Esophagus muscularis mucosa (tissue), 4 donors: ENCODE measurements around the gene KIF18B. TPM values are rescaled to one million over a fixed set of nuclear protein-coding genes. Genes with fewer than 3 reads are reported as not detected.

ENCODE experiments used
- DNase-seq: peaks from one replicate; pipeline ENCODE4 v3.0.0-alpha.2; 2017; ENCODE audit errors: extremely low spot score
- H3K27ac ChIP-seq, 4 donors: fragments of 200-600 bp; sonication (generic); replicated peaks in 1 of 4; 1 replicate in 3 of 4; 2 replicates in 1 of 4; pipeline ENCODE4 v1.5.1; 2016 to 2019; ENCODE audit warnings: mild to moderate bottlenecking in 1 of 4
- H3K27me3 ChIP-seq, 4 donors: fragments of 200-600 bp; sonication (generic); one replicate each; pipeline versions ENCODE4 v1.5.1 to v1.6.0; 2016 to 2019
- H3K36me3 ChIP-seq, 4 donors: fragments of 200-600 bp; sonication (generic); one replicate each; pipeline ENCODE4 v1.5.1; 2016 to 2019
- H3K4me1 ChIP-seq, 4 donors: fragments of 200-600 bp; sonication (generic); one replicate each; pipeline ENCODE4 v1.5.1; 2016 to 2019
- H3K4me3 ChIP-seq, 4 donors: fragments of 200-600 bp; sonication (generic); 1 replicate in 2 of 4; 2 replicates in 2 of 4; pipeline ENCODE4 v1.5.1; 2016 to 2019; ENCODE audit warnings: mild to moderate bottlenecking in 4 of 4, moderate library complexity in 1 of 4
- H3K9me3 ChIP-seq, 4 donors: fragments of 200-600 bp; sonication (generic); 1 replicate in 3 of 4; 2 replicates in 1 of 4; pipeline ENCODE4 v1.5.1; 2016 to 2019
- EP300 ChIP-seq: sonication (generic); formaldehyde crosslinking; IDR thresholded peaks from one replicate; pipeline ENCODE4 v1.6.1; 2017; ENCODE audit warnings: antibody characterized with exemption
- POLR2A ChIP-seq: fragments of 450-650 bp; IDR thresholded peaks from one replicate; pipeline ENCODE4 v1.6.1; 2017; ENCODE audit warnings: antibody characterized with exemption, moderate library complexity, mild to moderate bottlenecking, low read depth
- POLR2AphosphoS5 ChIP-seq, 2 donors: sonication (generic); formaldehyde crosslinking; IDR thresholded peaks; one replicate each; pipeline ENCODE4 v1.6.1; 2017; ENCODE audit warnings: antibody characterized with exemption in 2 of 2
- WGBS: methylation state at CpG from one replicate; pipeline ENCODE4 v1.1.5; 2018; 5-methylcytosine and 5-hydroxymethylcytosine counted together
- intact Hi-C: fragments of 100-400 bp; cut with DNase I; formaldehyde crosslinking; loops from one replicate; pipeline ENCODE4 v1.15.1; 2023
- total RNA-seq, 4 donors: library from RNA; depleted of rRNA; stranded (reverse); fragments of >200 nt; gene quantifications; one replicate each; pipeline versions ENCODE4 v1.1.0 to v1.2.1, GENCODE V29; 2016
- TF ChIP-seq, protein P1 (sequence below), 3 experiments: fragments of 200-600 bp in 2 of 3; fragments of 450-650 bp in 1 of 3; sonication (generic) in 2 of 3; IDR thresholded peaks; one replicate each; pipeline ENCODE4 v1.5.1; 2017 to 2019; ENCODE audit warnings: antibody characterized with exemption in 3 of 3, mild to moderate bottlenecking in 2 of 3, moderate library complexity in 1 of 3

Gene KIF18B
- total RNA-seq, 4 donors from 2014 or later = 0.17 TPM; not detected in 3

DNA sequence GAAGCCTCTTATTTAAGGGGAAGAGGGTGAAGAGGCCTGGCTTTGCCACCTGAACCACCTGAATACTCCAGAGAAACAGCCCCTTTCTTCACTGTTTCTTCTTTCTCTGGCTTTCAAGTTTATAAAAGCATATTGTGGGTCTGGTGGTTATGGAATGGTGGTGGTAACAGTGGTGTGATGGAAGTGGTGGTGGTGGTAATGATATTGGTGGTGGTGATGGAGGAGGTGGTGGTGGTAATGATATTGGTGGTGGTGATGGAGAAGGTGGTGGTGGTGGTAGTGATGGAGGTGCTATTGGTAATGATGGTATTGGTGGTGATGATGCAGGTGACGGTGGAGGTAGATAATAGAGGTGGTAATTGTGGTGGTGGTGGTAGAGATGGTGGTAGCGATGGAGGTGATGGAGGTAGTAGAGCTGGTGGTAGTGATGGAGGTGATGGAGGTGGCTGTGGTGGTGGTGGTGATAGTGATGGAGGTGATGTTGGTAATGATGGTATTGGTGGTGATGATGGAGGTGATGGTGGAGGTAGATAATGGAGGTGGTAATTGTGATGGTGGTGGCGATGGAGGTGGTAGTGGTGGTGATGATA, 34.6 kb upstream of the KIF18B start:
- intact Hi-C loops = no loop called here
- 96% methylated on average over 3 of the region's 3 CpGs for WGBS

DNA sequence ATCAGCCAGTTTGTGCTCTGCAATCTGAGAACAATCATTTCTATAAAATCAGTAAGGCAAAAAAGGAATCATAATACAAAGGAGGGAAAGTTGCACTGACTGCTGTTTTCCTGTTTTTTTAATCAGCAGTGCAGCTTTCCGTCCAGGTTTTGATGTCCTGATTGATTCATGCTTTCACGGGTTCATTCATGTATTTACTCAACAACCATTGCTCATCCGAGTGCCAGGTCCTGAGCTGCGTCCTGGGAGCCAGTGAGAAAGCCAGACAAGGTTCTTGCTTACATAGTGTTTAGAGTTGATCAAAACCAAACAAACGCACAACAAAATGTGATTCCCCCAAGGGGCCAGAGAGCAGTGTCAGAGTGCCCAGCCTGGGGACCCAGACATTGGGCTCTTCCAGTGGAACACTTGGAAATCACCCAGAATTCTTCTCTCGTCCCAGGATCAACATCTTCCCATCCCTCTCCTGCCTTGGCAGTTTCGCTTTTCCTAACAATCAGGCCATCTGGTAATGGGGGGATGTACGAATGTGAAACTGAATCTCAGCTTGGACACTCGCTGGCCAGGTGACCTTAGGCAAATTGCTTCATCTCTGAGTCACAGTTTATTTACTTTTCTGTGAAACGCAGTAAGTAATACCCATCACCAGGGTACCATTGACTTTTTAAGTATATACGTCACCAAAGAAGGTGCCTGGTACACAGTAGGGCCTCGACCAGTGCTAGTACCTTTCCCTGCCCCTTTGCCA, 33.8 kb upstream of the KIF18B start:
- Histone ChIP-seq H3K9me3 (no peaks in the 10 kb centered on the region), H3K4me1 (peaks cover 52 to 58% (median 57%) of the 10 kb centered on the region in 4 donors), H3K27ac (peak overlapping the region; percentile 55 to 78 (median 72)), H3K36me3 (no peaks in the 10 kb centered on the region), H3K27me3 (no peaks in the 10 kb centered on the region), H3K4me3 (peak overlapping the region in 2 of 4 donors; percentile 10 to 35)
- TF ChIP-seq POLR2AphosphoS5 (IDR thresholded peaks at IDR 0.05) (peak; percentile 31 to 41), EP300 (no peak)
- 31% methylated on average over 12 of the region's 12 CpGs for WGBS
- intact Hi-C loops = no loop called here
- no peak for DNase-seq

More for the DNA sequence above, 34.6 kb upstream of the KIF18B start:
- H3K4me1 ChIP-seq = peaks cover 48 to 54% (median 53%) of the 10 kb centered on the region in 4 donors
- no peak for DNase-seq
- no peaks in the 10 kb centered on the region for H3K36me3 ChIP-seq
- no peaks in the 10 kb centered on the region for H3K27me3 ChIP-seq
- no peak overlapping the region for H3K4me3 ChIP-seq
- no peaks in the 10 kb centered on the region for H3K9me3 ChIP-seq
- peak overlapping the region in 3 of 4 donors; percentile 55 to 78 (median 77) for H3K27ac ChIP-seq
- TF ChIP-seq EP300 (no peak), POLR2A (no peak), POLR2AphosphoS5 (IDR thresholded peaks at IDR 0.05) (no peak)
- TF ChIP-seq, protein P1, sequence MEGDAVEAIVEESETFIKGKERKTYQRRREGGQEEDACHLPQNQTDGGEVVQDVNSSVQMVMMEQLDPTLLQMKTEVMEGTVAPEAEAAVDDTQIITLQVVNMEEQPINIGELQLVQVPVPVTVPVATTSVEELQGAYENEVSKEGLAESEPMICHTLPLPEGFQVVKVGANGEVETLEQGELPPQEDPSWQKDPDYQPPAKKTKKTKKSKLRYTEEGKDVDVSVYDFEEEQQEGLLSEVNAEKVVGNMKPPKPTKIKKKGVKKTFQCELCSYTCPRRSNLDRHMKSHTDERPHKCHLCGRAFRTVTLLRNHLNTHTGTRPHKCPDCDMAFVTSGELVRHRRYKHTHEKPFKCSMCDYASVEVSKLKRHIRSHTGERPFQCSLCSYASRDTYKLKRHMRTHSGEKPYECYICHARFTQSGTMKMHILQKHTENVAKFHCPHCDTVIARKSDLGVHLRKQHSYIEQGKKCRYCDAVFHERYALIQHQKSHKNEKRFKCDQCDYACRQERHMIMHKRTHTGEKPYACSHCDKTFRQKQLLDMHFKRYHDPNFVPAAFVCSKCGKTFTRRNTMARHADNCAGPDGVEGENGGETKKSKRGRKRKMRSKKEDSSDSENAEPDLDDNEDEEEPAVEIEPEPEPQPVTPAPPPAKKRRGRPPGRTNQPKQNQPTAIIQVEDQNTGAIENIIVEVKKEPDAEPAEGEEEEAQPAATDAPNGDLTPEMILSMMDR (IDR thresholded peaks at IDR 0.05) = no peak

DNA sequence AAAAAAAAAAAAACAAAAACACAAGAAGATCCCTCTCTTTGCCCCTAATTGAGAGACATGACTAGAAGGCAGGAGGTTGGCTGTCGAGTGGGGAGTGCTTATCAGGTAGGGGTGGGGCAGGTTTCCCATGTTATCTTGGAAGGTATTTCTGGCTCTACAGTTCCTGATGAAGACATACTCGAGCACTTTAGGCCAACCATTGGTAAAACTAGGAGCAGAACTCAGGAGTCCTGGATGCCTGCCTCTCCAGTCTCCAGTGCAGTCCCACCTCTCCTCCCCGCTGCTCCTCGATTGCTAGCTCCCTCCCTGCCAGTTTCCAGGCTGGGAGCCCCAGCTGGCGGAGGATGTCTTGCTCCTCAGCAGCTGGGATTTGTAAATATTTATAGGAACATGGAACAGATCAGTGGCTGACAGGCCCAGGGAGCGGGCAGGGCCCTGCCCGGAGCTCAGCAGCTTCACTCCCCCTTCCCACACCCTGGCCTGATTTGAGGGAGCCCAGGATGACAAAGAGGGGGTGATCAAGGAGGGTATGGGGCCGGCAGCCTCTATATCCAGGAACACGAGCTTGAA, 31.9 kb upstream of the KIF18B start:
- WGBS = 34% methylated on average over 6 of the region's 9 CpGs
- intact Hi-C loops = no loop called here
- Histone ChIP-seq H3K36me3 (no peaks in the 10 kb centered on the region), H3K27me3 (no peaks in the 10 kb centered on the region), H3K9me3 (no peaks in the 10 kb centered on the region), H3K4me1 (peaks cover 52 to 60% (median 58%) of the 10 kb centered on the region in 4 donors), H3K4me3 (no peak overlapping the region), H3K27ac (peak overlapping the region; percentile 67 to 78 (median 74))
- no peak for TF ChIP-seq POLR2A
- peak; percentile 66 to 72 for TF ChIP-seq POLR2AphosphoS5 (IDR thresholded peaks at IDR 0.05)
- no peak for TF ChIP-seq EP300
- no peak for DNase-seq

DNA sequence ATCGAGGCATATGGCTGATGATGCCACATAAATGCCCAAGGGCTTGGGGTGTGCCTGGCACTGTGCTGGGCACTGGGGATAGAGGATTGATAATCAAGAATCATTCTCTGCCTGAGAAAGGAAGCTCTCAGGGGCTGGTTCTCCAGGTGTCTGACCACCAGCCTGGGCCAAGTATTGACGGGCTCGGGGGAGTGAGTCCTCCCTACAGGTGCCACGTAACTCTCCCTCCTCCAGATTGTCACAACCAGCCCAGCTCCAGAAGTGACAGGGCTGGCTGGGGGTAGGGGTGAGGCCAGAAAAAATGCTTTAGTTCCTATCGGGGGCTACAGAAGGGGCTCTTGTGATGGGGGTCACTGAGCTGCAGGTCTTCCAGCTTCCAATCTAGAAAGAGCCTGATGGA, 31.2 kb upstream of the KIF18B start:
- Histone ChIP-seq H3K4me3 (no peak overlapping the region), H3K27me3 (no peaks in the 10 kb centered on the region), H3K4me1 (peaks cover 52 to 60% (median 58%) of the 10 kb centered on the region in 4 donors), H3K9me3 (no peaks in the 10 kb centered on the region), H3K27ac (peak overlapping the region; percentile 67 to 78 (median 74)), H3K36me3 (no peaks in the 10 kb centered on the region)
- intact Hi-C loops = no loop called here
- WGBS = 83% methylated on average over 3 of the region's 5 CpGs
- TF ChIP-seq EP300 (no peak), POLR2AphosphoS5 (IDR thresholded peaks at IDR 0.05) (no peak), POLR2A (no peak)
- TF ChIP-seq, protein P1 (IDR thresholded peaks at IDR 0.05) = no peak
- no peak for DNase-seq

DNA sequence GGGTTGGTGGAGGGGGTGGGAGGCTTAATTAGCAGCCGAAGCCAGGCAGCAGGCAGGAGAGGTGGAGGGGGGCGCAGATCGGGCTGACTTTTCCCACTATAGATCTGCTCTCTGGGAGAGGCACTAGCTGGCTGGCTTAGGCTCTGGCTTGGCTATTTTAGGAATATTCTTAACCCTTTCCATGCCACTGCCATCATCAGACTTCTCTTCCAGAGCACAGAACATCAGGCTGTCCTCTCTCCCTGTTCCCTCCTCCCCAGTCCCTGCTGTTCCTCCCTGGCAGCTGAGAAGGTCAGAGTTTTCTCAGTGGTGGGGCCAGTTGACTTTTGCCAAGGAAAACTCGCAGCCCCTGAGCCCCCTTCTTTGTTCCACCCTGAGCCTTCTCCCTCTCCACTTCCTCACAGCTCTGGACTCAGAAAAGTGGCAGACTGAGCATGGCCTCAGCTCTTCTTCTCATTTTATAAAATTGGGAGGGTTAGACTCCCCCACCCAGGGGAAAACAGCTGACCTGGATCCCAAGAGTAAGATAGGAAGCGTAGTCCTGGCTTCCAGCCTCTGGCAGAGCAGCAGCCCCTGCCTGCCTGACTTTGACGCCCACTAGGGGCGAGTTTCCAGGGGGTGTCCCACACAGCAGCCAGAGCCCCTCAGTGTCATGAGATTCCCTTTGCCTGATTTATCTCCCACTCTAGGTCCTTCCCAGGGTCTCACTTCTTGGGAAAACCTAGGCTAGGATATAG, 30.4 kb upstream of the KIF18B start:
- WGBS = 44% methylated on average over 6 of the region's 7 CpGs
- Histone ChIP-seq H3K36me3 (no peaks in the 10 kb centered on the region), H3K27ac (peak overlapping the region; percentile 67 to 78 (median 74)), H3K9me3 (no peaks in the 10 kb centered on the region), H3K4me1 (peaks cover 52 to 60% (median 58%) of the 10 kb centered on the region in 4 donors), H3K4me3 (no peak overlapping the region), H3K27me3 (no peaks in the 10 kb centered on the region)
- intact Hi-C loops = no loop called here
- no peak for DNase-seq
- no peak for TF ChIP-seq POLR2A
- TF ChIP-seq POLR2AphosphoS5 (IDR thresholded peaks at IDR 0.05) = no peak
- no peak for TF ChIP-seq EP300
- TF ChIP-seq, protein P1 (IDR thresholded peaks at IDR 0.05) = no peak
